HL-60 (cell line): ENCODE data around the gene ITSN1.
A peak's percentile ranks its signal among the peaks of the same experiment; 100 is the strongest.

Source experiments
- DNase-seq, 2 experiments: peaks; one replicate each; pipeline ENCODE4 v3.0.0-alpha.2; 2010 to 2020; ENCODE audit warnings: low read depth in 1 of 2, low spot score in 1 of 2
- H3K27ac ChIP-seq: fragments of 250-450 bp; sonication (Bioruptor Pico); replicated peaks from 2 replicates; pipeline ENCODE4 v1.5.1; 2020; ENCODE audit warnings: mild to moderate bottlenecking, moderate library complexity
- H3K27me3 ChIP-seq: fragments of 250-450 bp; sonication (Bioruptor Pico); 2 replicates; pipeline ENCODE4 v1.5.1; 2021; ENCODE audit warnings: mild to moderate bottlenecking, moderate library complexity; ENCODE audit not compliant: insufficient read depth, poor library complexity, severe bottlenecking
- H3K4me3 ChIP-seq: replicated peaks from 2 replicates; pipeline ENCODE4 v1.5.1; 2011; ENCODE audit warnings: mild to moderate bottlenecking, control low read depth, low read length; ENCODE audit not compliant: insufficient read depth
- CTCF ChIP-seq: IDR thresholded peaks from one replicate; pipeline ENCODE4 v1.5.1; 2011; ENCODE audit warnings: low read length, control low read depth, inconsistent platforms; ENCODE audit not compliant: insufficient read depth
- GABPA ChIP-seq: IDR thresholded peaks from 2 replicates; pipeline ENCODE4 v1.6.1; 2012; ENCODE audit warnings: low read depth
- POLR2AphosphoS5 ChIP-seq: IDR thresholded peaks from 2 replicates; pipeline ENCODE4 v1.6.1; 2012; ENCODE audit warnings: low read depth
- SPI1 ChIP-seq: IDR thresholded peaks from 2 replicates; pipeline ENCODE4 v1.6.1; 2012; ENCODE audit warnings: low read depth, mild to moderate bottlenecking, borderline replicate concordance
- TF ChIP-seq, protein P1 (sequence below): IDR thresholded peaks from 2 replicates; pipeline ENCODE4 v1.6.1; 2012; ENCODE audit warnings: low read depth; ENCODE audit not compliant: insufficient replicate concordance

ITSN1 gene

DNA sequence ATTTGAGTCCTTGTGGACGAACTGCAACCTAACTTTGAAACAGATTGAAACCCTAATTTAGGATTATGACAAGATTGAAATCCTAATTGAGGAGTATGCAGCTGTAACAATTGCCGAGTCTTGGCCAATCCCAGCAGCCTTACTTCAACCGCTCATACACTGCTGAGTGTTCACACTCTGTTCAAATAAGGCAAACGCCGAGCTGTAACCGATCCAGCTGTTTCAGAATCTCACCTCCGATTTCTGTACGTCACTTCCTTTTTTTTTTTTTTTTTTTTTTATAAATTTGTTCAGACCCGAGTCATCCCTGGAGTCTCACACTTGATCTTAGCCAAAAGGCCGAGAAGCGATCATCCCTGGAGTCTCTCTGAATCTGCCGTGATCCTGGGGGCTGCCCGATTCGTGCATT lies 295.6 kb downstream of the ITSN1 start:
- peak; percentile 78 for TF ChIP-seq SPI1
- TF ChIP-seq GABPA: no peak
- H3K27me3 ChIP-seq: no peaks in the 10 kb centered on the region
- DNase-seq: peak in 1 of 2 experiments; percentile 61
- H3K27ac ChIP-seq: peak overlapping the region; percentile 64
- no peak overlapping the region for H3K4me3 ChIP-seq

DNA sequence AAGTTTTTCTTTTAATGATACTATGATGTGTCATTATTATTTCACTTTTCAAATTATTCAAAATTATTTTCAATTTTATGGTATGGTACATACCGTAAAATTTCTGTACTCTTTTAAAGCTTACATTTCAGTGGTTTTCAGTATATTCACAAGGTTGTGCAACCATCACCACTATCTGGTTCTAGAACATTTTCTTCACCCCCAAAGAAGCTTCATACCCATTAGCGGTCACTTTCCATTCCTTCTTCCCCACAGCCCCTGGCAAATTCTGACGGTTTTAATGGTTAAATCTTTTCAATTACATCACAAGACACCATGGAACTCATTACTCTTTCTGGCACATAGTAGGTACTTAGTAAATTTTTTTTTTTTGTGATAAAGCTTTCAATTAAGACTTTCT lies 296.1 kb downstream of the ITSN1 start:
- DNase-seq: no peak
- H3K4me3 ChIP-seq: no peak overlapping the region
- H3K27me3 ChIP-seq: no peaks in the 10 kb centered on the region
- TF ChIP-seq POLR2AphosphoS5 (no peak), SPI1 (no peak), CTCF (no peak), GABPA (no peak)
- TF ChIP-seq, protein P1, sequence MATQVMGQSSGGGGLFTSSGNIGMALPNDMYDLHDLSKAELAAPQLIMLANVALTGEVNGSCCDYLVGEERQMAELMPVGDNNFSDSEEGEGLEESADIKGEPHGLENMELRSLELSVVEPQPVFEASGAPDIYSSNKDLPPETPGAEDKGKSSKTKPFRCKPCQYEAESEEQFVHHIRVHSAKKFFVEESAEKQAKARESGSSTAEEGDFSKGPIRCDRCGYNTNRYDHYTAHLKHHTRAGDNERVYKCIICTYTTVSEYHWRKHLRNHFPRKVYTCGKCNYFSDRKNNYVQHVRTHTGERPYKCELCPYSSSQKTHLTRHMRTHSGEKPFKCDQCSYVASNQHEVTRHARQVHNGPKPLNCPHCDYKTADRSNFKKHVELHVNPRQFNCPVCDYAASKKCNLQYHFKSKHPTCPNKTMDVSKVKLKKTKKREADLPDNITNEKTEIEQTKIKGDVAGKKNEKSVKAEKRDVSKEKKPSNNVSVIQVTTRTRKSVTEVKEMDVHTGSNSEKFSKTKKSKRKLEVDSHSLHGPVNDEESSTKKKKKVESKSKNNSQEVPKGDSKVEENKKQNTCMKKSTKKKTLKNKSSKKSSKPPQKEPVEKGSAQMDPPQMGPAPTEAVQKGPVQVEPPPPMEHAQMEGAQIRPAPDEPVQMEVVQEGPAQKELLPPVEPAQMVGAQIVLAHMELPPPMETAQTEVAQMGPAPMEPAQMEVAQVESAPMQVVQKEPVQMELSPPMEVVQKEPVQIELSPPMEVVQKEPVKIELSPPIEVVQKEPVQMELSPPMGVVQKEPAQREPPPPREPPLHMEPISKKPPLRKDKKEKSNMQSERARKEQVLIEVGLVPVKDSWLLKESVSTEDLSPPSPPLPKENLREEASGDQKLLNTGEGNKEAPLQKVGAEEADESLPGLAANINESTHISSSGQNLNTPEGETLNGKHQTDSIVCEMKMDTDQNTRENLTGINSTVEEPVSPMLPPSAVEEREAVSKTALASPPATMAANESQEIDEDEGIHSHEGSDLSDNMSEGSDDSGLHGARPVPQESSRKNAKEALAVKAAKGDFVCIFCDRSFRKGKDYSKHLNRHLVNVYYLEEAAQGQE: no peak
- peak overlapping the region; percentile 64 for H3K27ac ChIP-seq

GRCh38 chr21:33939226-33939625 lies 296.9 kb downstream of the ITSN1 start:
- Histone ChIP-seq H3K27me3 (no peaks in the 10 kb centered on the region), H3K27ac (no peak overlapping the region), H3K4me3 (no peak overlapping the region)
- DNase-seq: no peak
- TF ChIP-seq CTCF (no peak), SPI1 (no peak), POLR2AphosphoS5 (no peak), GABPA (no peak)
- TF ChIP-seq, protein P1: no peak

DNA sequence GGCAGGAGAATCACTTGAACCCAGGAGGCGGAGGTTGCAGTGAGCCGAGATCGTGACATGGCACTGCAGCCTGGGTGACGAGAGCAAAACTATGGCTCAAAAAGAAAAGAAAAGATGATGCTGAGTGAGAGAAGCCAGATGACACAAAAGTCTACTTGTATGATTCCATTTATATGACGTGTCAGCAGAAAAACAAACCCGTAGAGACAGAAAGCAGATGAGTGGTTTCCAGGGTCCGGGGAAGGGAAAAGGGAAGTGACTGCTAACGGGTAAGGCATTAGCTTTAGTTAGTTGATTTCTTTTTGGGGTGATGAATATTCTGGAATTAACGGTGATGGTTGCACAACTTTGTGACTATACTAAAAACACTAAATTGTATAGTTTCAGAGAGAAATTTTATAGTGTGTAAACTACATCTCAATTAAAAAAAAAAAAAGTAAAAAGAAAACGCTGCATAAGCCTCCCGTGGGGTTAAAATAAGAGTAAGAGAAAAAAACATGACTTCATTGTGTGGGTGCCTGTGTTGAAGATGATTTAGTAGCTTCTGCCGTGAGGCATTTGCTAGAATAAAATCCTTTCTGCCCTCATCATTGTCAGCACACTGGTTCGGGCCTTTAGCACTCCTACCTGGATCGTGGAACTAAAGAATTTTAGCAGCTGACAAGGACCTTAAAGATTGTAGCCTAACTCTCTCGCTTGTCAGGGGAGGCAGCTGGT lies 298.0 kb downstream of the ITSN1 start:
- no peak overlapping the region for H3K4me3 ChIP-seq
- TF ChIP-seq GABPA (no peak), SPI1 (peak; percentile 88)
- DNase-seq: peak in 1 of 2 experiments; percentile 49
- no peak overlapping the region for H3K27ac ChIP-seq
- H3K27me3 ChIP-seq: no peaks in the 10 kb centered on the region

DNA sequence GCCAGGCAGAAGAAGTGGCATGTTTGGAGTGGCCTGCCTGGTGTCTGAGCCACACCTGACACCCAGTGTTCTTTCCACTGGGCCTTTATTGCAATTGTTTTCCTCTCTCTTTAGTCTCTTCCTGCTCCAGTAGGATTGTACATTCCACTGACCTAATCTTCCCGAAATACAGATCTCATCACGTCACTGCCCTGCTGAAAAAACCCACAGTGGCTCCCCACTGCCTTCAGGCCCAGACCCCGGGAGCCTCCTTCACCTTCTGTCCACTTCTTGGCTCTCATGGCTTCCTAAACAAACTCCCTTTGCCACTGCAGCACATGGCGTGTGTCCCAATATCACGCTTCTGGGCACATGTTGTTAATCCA lies 298.6 kb downstream of the ITSN1 start:
- no peak overlapping the region for H3K4me3 ChIP-seq
- DNase-seq: no peak
- H3K27ac ChIP-seq: no peak overlapping the region
- TF ChIP-seq POLR2AphosphoS5: no peak
- no peak for TF ChIP-seq SPI1
- TF ChIP-seq, protein P1: no peak
- TF ChIP-seq CTCF: no peak
- no peak for TF ChIP-seq GABPA
- no peaks in the 10 kb centered on the region for H3K27me3 ChIP-seq
